ENCODE data around the gene AK9.

Gene AK9

DNA sequence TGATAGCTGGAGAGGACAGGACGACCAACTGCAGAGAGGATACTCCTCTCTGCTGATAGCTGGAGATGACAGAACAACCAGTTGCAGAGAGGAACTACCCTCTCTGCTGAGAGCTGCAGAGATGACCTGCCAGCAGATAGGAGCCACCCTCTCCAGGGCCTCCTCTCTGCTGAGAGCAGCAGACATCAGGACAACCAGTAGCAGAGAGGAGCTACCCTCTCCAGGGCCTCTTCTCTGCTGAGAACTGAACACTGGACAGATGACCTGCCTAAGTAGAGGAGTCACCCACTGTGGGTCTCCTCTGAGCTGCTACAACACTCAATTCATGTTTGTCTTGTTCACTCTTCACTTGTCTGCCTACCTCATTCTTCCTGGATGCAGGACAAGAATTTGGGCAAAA, 180.6 kb downstream of the AK9 start:
- DNase-seq, result no peak

DNA sequence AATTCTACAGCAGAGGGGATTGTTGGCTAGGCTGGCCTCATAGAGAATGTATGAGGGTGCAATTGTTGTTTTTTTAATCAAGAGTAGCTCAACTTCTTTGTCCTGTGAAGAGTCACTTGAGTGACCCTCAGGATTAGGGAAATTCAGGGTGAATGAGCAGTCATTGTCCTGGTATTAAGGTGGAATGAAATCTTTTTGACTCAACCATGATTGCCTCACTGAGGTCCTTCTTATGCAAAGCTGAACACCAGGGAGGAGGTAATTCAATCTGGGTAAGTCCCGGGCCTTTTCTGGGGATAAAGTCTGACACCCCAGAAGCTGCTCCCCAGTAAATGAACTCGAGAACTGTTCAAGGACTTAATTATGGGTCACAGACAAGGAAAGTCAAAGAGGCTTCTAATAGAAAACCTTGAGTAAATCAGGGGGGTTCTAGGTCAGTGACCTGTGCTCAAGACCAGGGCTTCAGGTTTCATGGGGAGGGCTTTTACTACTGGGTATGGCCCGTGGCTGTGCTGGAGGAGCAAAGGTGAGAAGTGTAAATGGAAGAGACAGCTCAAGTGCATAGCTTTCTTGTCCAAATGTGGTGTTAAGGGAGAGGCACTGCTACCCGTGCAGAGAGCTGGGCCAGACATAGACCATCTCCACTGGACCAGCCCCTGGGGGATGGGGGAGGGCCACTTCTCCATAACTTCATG, 182.7 kb downstream of the AK9 start:
- peak in 1 of 2 donors; percentile 45 for DNase-seq

DNA sequence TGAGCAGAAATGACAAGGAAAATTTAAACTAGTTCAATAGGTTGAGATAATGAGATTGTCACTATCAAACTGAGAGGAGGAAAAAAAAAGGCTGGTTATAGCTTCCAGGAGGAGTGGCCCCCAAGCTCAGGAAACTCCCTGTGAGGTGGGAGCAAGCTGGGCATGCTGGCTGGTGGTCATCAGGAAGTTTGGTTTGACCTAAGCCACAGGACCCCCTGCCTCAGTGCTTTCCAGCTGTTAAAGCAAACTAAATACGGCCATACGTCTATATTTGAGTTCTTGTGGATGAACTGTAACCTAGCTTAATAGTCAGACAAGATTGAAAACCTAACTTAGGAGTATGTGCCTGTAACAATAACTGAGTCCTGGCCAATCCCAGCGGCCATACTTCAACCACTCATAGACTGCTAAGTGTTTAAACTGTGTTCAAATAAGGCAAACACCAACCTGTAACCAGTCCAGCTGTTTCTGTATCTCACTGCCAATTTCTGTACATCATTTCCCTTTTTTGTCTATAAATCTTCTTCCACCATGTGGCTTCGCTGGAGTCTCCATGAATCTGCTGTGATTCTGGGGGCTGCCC, 183.4 kb downstream of the AK9 start:
- DNase-seq, result no peak

- no peak for DNase-seq
These were observed 184.2 kb downstream of the AK9 start for GRCh38 chr6:109506841-109507240.

DNA sequence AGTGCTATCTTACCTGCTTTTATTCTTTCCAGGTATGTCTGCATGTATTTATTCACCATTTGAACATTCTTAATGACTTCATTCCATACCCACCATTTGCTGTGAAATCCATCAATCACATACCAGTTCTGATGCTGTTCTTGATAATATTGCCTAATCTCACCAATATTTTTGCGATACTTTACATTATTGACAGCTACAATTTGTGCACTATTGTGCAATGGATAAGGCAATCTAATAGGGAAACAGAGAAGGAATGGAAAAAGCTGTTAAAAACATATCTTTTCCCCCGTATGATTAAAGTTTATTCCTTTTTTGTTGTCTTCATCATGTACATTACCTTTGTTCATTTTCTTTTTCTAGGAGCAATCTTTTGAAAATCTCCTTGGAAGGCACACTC, 184.7 kb downstream of the AK9 start:
- DNase-seq, result no peak

DNA sequence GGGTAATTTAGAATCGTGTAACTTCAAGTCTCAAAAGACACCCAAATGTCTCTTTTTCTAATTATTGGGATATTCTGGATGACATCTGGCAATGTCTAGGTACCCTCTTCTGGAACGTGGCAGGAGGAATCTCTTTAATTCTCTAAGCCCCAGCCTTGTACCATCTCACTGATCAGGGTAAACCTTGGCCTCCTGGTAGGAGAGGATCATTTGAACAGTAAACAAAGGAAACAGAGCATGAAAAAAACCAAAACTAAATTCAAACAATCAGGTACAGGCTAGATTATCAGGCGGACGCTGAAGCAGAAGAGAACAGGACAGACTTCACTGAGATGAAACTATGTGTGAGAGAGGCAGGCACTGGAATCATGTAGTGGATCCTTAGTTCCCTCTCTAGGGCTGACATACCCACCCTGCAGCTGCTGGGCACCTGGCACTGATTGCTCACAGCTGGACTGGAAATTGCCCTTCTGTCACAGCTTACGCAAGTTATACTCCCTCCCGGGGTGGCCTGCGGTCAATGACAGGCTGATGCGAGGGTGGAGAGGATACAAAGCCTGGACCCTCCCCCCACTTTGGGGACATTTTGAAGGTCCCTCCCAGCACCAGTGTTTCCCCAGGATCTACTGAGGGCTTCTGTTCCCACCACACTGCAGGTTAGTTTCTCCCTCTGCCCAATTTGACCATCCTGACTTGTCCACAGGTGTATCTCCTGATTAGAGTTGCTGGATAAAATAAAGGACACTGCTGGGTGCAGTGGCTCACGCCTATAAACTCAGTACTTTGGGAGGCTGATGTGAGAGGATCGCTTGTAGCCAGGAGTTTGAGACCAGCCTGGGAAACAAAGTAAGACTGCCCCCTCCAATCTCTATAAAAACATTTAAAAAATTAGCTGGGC, 187.4 kb downstream of the AK9 start:
- DNase-seq, result no peak

- DNase-seq, result no peak
These were observed 192.1 kb downstream of the AK9 start for GRCh38 chr6:109498936-109499335.

DNA sequence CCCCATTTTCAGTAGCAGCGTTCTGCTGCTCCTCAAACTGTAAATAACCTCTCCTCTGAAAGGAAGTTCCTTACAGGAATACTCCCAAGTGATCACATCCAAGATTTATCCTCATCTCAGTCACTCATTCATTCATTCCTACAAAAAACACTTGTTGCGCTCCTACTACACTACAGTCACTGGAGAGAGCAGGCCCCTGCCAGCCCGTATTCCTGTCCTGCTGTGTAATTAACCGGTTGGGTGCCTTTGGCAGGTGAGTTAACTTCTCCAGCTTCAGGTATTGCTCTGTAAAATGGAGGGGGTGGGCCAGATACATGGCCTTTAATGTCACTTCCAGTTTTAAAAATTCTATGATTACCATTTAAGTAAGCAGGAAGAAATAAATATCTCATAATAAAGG, 192.9 kb downstream of the AK9 start:
- no peak for DNase-seq

- DNase-seq, result no peak
These were observed 194.8 kb downstream of the AK9 start for GRCh38 chr6:109496036-109496772.

GRCh38 chr6:109493865-109494264, 197.1 kb downstream of the AK9 start:
- peak; percentile 16 to 51 for DNase-seq

- DNase-seq, result no peak
These were observed 199.6 kb downstream of the AK9 start for GRCh38 chr6:109491207-109491938.

GRCh38 chr6:109490713-109491112, 200.3 kb downstream of the AK9 start:
- no peak for DNase-seq

GRCh38 chr6:109488001-109488400, 203.0 kb downstream of the AK9 start:
- no peak for DNase-seq

GRCh38 chr6:109486068-109486467, 204.9 kb downstream of the AK9 start:
- no peak for DNase-seq

GRCh38 chr6:109485266-109485935, 205.6 kb downstream of the AK9 start:
- no peak for DNase-seq

GRCh38 chr6:109484122-109484521, 206.9 kb downstream of the AK9 start:
- DNase-seq, result no peak

GRCh38 chr6:109483735-109484057, 207.3 kb downstream of the AK9 start:
- peak in 1 of 2 donors; percentile 6 for DNase-seq

GRCh38 chr6:109482905-109483734, 207.9 kb downstream of the AK9 start, which contains the start of gene ZBTB24:
TSS of gene ZBTB24 (minus strand) at chr6:109483219. CDS start at chr6:109482026, 1,193 bp downstream.
- peak; percentile 85 to 90 for DNase-seq

GRCh38 chr6:109480993-109481480, 210.0 kb downstream of the AK9 start:
- DNase-seq, result no peak

GRCh38 chr6:109478841-109479624, 212.0 kb downstream of the AK9 start:
- DNase-seq, result no peak
